ENCODE results near the gene EVI5. TPM values are rescaled to one million over a fixed set of nuclear protein-coding genes. Genes with fewer than 3 reads are reported as not detected.

EVI5 gene
- total RNA-seq, 1 experiment from 2014 or later: 11.4 TPM

- Mint-ChIP-seq H3K4me1 (peaks cover 24% of the 10 kb centered on the region), H3K36me3 (no peaks in the 10 kb centered on the region), H3K27me3 (ENCODE audit: low read depth) (peaks cover 12% of the 10 kb centered on the region), H3K4me3 (peak overlapping the region; percentile 34), H3K27ac (peak overlapping the region; percentile 17; the same call in 1 of the 2 replicates), H3K9me3 (peaks cover 10% of the 10 kb centered on the region)
- ATAC-seq (no peak), DNase-seq (ENCODE audit: low spot score) (no peak)
- ChIA-PET POLR2A (interaction anchor here (0.8 kb wide), 1 partner anchor 40 kb away, joined by 3 read pairs; the partner anchor contains the start of gene RPL5), CTCF (interaction anchor here (1.6 to 2.1 kb wide), 3 partner anchors 27 to 43 kb away, joined by 6 to 11 read pairs (median 10); partner anchors contain the start of gene RPL5)
- TF ChIP-seq ESRRA (CRISPR knock-in tag; IDR thresholded peaks at IDR 0.05; ENCODE audit: borderline replicate concordance): no peak
- TF ChIP-seq, protein P1, sequence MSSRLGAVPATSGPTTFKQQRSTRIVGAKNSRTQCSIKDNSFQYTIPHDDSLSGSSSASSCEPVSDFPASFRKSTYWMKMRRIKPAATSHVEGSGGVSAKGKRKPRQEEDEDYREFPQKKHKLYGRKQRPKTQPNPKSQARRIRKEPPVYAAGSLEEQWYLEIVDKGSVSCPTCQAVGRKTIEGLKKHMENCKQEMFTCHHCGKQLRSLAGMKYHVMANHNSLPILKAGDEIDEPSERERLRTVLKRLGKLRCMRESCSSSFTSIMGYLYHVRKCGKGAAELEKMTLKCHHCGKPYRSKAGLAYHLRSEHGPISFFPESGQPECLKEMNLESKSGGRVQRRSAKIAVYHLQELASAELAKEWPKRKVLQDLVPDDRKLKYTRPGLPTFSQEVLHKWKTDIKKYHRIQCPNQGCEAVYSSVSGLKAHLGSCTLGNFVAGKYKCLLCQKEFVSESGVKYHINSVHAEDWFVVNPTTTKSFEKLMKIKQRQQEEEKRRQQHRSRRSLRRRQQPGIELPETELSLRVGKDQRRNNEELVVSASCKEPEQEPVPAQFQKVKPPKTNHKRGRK (CRISPR knock-in tag; IDR thresholded peaks at IDR 0.05; ENCODE audit: borderline replicate concordance): no peak
- TF ChIP-seq USF1 (CRISPR knock-in tag; IDR thresholded peaks at IDR 0.05): no peak
- no peak for TF ChIP-seq RORB (CRISPR knock-in tag; IDR thresholded peaks at IDR 0.05)
- TF ChIP-seq ATF1 (CRISPR knock-in tag; IDR thresholded peaks at IDR 0.05): no peak
These were observed 6.7 kb upstream of the EVI5 start for GRCh38 chr1:92791487-92792066.

GRCh38 chr1:92790867-92791266 is 6.0 kb upstream of the EVI5 start:
- POLR2A ChIA-PET: interaction anchor here (0.7 to 0.8 kb wide), 2 partner anchors 41 to 72 kb away, joined by 3 read pairs; partner anchors contain the start of gene RPL5
- Mint-ChIP-seq H3K4me3 (no peak overlapping the region), H3K27me3 (ENCODE audit: low read depth) (peaks cover 17% of the 10 kb centered on the region), H3K27ac (no peak overlapping the region), H3K36me3 (no peaks in the 10 kb centered on the region), H3K4me1 (peaks cover 27% of the 10 kb centered on the region), H3K9me3 (peaks cover 10% of the 10 kb centered on the region)
- CTCF ChIA-PET: interaction anchor here (2.1 kb wide), 1 partner anchor 42 kb away, joined by 10 read pairs; no protein-coding TSS in a partner anchor
- ATAC-seq (no peak), DNase-seq (ENCODE audit: low spot score) (no peak)
- TF ChIP-seq USF1 (CRISPR knock-in tag; IDR thresholded peaks at IDR 0.05) (no peak), CBFB (CRISPR knock-in tag; IDR thresholded peaks at IDR 0.05; ENCODE audit: low read depth) (no peak), PRRX2 (CRISPR knock-in tag; IDR thresholded peaks at IDR 0.05) (no peak), ATF3 (CRISPR knock-in tag; conservative IDR thresholded peaks at IDR 0.05) (no peak), IRF2 (CRISPR knock-in tag; IDR thresholded peaks at IDR 0.05; ENCODE audit: borderline replicate concordance, low read depth) (no peak), AFF4 (CRISPR knock-in tag; IDR thresholded peaks at IDR 0.05; ENCODE audit: borderline replicate concordance) (no peak), MXD4 (CRISPR knock-in tag; IDR thresholded peaks at IDR 0.05; ENCODE audit: borderline replicate concordance) (no peak), JAZF1 (CRISPR knock-in tag; IDR thresholded peaks at IDR 0.05) (no peak), GABPB1 (CRISPR knock-in tag; IDR thresholded peaks at IDR 0.05) (no peak), JUN (CRISPR knock-in tag; IDR thresholded peaks at IDR 0.05) (no peak), TP53 (CRISPR knock-in tag; IDR thresholded peaks at IDR 0.05) (no peak)
- TF ChIP-seq, protein P2, sequence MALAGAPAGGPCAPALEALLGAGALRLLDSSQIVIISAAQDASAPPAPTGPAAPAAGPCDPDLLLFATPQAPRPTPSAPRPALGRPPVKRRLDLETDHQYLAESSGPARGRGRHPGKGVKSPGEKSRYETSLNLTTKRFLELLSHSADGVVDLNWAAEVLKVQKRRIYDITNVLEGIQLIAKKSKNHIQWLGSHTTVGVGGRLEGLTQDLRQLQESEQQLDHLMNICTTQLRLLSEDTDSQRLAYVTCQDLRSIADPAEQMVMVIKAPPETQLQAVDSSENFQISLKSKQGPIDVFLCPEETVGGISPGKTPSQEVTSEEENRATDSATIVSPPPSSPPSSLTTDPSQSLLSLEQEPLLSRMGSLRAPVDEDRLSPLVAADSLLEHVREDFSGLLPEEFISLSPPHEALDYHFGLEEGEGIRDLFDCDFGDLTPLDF (CRISPR knock-in tag; IDR thresholded peaks at IDR 0.05): no peak
- TF ChIP-seq, protein P3, sequence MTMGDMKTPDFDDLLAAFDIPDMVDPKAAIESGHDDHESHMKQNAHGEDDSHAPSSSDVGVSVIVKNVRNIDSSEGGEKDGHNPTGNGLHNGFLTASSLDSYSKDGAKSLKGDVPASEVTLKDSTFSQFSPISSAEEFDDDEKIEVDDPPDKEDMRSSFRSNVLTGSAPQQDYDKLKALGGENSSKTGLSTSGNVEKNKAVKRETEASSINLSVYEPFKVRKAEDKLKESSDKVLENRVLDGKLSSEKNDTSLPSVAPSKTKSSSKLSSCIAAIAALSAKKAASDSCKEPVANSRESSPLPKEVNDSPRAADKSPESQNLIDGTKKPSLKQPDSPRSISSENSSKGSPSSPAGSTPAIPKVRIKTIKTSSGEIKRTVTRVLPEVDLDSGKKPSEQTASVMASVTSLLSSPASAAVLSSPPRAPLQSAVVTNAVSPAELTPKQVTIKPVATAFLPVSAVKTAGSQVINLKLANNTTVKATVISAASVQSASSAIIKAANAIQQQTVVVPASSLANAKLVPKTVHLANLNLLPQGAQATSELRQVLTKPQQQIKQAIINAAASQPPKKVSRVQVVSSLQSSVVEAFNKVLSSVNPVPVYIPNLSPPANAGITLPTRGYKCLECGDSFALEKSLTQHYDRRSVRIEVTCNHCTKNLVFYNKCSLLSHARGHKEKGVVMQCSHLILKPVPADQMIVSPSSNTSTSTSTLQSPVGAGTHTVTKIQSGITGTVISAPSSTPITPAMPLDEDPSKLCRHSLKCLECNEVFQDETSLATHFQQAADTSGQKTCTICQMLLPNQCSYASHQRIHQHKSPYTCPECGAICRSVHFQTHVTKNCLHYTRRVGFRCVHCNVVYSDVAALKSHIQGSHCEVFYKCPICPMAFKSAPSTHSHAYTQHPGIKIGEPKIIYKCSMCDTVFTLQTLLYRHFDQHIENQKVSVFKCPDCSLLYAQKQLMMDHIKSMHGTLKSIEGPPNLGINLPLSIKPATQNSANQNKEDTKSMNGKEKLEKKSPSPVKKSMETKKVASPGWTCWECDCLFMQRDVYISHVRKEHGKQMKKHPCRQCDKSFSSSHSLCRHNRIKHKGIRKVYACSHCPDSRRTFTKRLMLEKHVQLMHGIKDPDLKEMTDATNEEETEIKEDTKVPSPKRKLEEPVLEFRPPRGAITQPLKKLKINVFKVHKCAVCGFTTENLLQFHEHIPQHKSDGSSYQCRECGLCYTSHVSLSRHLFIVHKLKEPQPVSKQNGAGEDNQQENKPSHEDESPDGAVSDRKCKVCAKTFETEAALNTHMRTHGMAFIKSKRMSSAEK (CRISPR knock-in tag; IDR thresholded peaks at IDR 0.05; ENCODE audit: borderline replicate concordance): no peak
